ENCODE results near the gene ZCCHC24. TPM values are rescaled to one million over a fixed set of nuclear protein-coding genes. Genes with fewer than 3 reads are reported as not detected.

ZCCHC24 gene
- total and polyA plus RNA-seq, 2 experiments from 2014 or later, result 58.0 to 65.4 TPM

- no peak for TF ChIP-seq CTCF (IDR thresholded peaks at IDR 0.05; ENCODE audit: low read depth, low read length)
- Histone ChIP-seq H3K4me1 (ENCODE audit: low read depth) (peaks cover 68% of the 10 kb centered on the region), H3K4me3 (no peak overlapping the region), H3K36me3 (peaks cover 3% of the 10 kb centered on the region), H3K27me3 (no peaks in the 10 kb centered on the region), H3K9me3 (ENCODE audit: low read depth) (no peaks in the 10 kb centered on the region), H3K27ac (peak overlapping the region; percentile 96)
- DNase-seq (ENCODE audit: low read depth in 1 of 2, low spot score in 1 of 2), result no peak
These were observed 8.2 kb downstream of the ZCCHC24 start for GRCh38 chr10:79437111-79437814.

- H3K27ac ChIP-seq, result peak overlapping the region; percentile 96
- no peaks in the 10 kb centered on the region for H3K27me3 ChIP-seq
- no peak overlapping the region for H3K4me3 ChIP-seq
- DNase-seq (ENCODE audit: low read depth in 1 of 2, low spot score in 1 of 2), result no peak
- peaks cover 3% of the 10 kb centered on the region for H3K36me3 ChIP-seq
- TF ChIP-seq CTCF (IDR thresholded peaks at IDR 0.05; ENCODE audit: low read depth, low read length), result no peak
- peaks cover 73% of the 10 kb centered on the region for H3K4me1 ChIP-seq (ENCODE audit: low read depth)
- H3K9me3 ChIP-seq (ENCODE audit: low read depth), result no peaks in the 10 kb centered on the region
These were observed 8.6 kb downstream of the ZCCHC24 start for GRCh38 chr10:79436850-79437103.

GRCh38 chr10:79436066-79436849 is 9.2 kb downstream of the ZCCHC24 start:
- Histone ChIP-seq H3K9me3 (ENCODE audit: low read depth) (no peaks in the 10 kb centered on the region), H3K27ac (peak overlapping the region; percentile 96), H3K4me3 (no peak overlapping the region), H3K4me1 (ENCODE audit: low read depth) (peaks cover 77% of the 10 kb centered on the region), H3K27me3 (no peaks in the 10 kb centered on the region), H3K36me3 (peaks cover 3% of the 10 kb centered on the region)
- no peak for TF ChIP-seq CTCF (IDR thresholded peaks at IDR 0.05; ENCODE audit: low read depth, low read length)
- no peak for DNase-seq (ENCODE audit: low read depth in 1 of 2, low spot score in 1 of 2)

- Histone ChIP-seq H3K9me3 (ENCODE audit: low read depth) (no peaks in the 10 kb centered on the region), H3K27me3 (no peaks in the 10 kb centered on the region), H3K4me3 (no peak overlapping the region), H3K4me1 (ENCODE audit: low read depth) (peaks cover 79% of the 10 kb centered on the region), H3K27ac (peak overlapping the region; percentile 96), H3K36me3 (peaks cover 3% of the 10 kb centered on the region)
- TF ChIP-seq CTCF (IDR thresholded peaks at IDR 0.05; ENCODE audit: low read depth, low read length), result no peak
- DNase-seq (ENCODE audit: low read depth in 1 of 2, low spot score in 1 of 2), result peak; percentile 48 to 76
These were observed 10.0 kb downstream of the ZCCHC24 start for GRCh38 chr10:79435271-79436065.

GRCh38 chr10:79434821-79435251 is 10.6 kb downstream of the ZCCHC24 start:
- DNase-seq (ENCODE audit: low read depth in 1 of 2, low spot score in 1 of 2), result peak in 1 of 2 donors; percentile 76
- H3K27ac ChIP-seq, result peak overlapping the region; percentile 96

More at GRCh38 chr10:79434821-79435251, 10.6 kb downstream of the ZCCHC24 start:
- H3K4me3 ChIP-seq, result no peak overlapping the region
- TF ChIP-seq CTCF (IDR thresholded peaks at IDR 0.05; ENCODE audit: low read depth, low read length), result no peak
- no peaks in the 10 kb centered on the region for H3K27me3 ChIP-seq
- no peaks in the 10 kb centered on the region for H3K9me3 ChIP-seq (ENCODE audit: low read depth)
- H3K4me1 ChIP-seq (ENCODE audit: low read depth), result peaks cover 73% of the 10 kb centered on the region
- peaks cover 6% of the 10 kb centered on the region for H3K36me3 ChIP-seq

Data from cardiac muscle cell (in vitro differentiated cells and primary cell).